Measurements from ENCODE around the gene KRTCAP2.
"Not testable (repeated sequence)": the region's sequence is repeated elsewhere in the genome, so short reads cannot be mapped to it uniquely, and the experiment has no call there.

DNA sequence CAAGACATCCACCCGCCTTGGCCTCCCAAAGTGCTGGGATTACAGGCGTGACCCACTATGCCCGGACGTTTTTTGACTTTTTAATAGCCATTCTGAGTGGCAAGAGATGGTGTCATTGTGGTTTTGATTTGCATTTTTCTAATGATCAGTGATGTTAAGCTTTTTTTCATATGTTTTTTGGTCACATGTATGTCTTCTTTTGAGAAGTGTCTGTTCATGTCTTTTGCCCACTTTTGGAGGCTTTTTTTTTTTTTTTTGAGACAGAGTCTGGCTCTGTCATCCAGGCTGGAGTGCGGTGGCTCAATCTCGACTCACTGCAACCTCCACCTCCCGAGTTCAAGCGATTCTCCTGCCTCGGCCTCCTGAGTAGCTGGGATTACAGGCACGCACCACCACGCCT is 8.5 kb downstream of the KRTCAP2 start:
- not testable (repeated sequence) for TF ChIP-seq CTCF, EP300, POLR2A (IDR thresholded peaks at IDR 0.05)
